ENCODE measurements around the gene ADAMTS17.

ADAMTS17 gene

GRCh38 chr15:100166313-100166712 lies 175.5 kb downstream of the ADAMTS17 start:
- no peak for TF ChIP-seq CTCF (IDR thresholded peaks at IDR 0.05; ENCODE audit: extremely low read depth, missing control alignments)
- no peak for DNase-seq (ENCODE audit: low spot score)

GRCh38 chr15:100163961-100164360 lies 177.8 kb downstream of the ADAMTS17 start:
- no peak for TF ChIP-seq CTCF (IDR thresholded peaks at IDR 0.05; ENCODE audit: extremely low read depth, missing control alignments)
- no peak for DNase-seq (ENCODE audit: low spot score)

- TF ChIP-seq CTCF (IDR thresholded peaks at IDR 0.05; ENCODE audit: extremely low read depth, missing control alignments) = no peak
- DNase-seq (ENCODE audit: low spot score) = no peak
Measured at GRCh38 chr15:100160953-100161352, 180.8 kb downstream of the ADAMTS17 start.

GRCh38 chr15:100159436-100159835 lies 182.3 kb downstream of the ADAMTS17 start:
- TF ChIP-seq CTCF (IDR thresholded peaks at IDR 0.05; ENCODE audit: extremely low read depth, missing control alignments) = no peak
- no peak for DNase-seq (ENCODE audit: low spot score)

- no peak for DNase-seq (ENCODE audit: low spot score)
Measured at GRCh38 chr15:100158356-100158755, 183.4 kb downstream of the ADAMTS17 start.

GRCh38 chr15:100156201-100156600 lies 185.6 kb downstream of the ADAMTS17 start:
- DNase-seq (ENCODE audit: low spot score) = no peak
- no peak for TF ChIP-seq CTCF (IDR thresholded peaks at IDR 0.05; ENCODE audit: extremely low read depth, missing control alignments)

More at GRCh38 chr15:100158356-100158755, 183.4 kb downstream of the ADAMTS17 start:
- no peak for TF ChIP-seq CTCF (IDR thresholded peaks at IDR 0.05; ENCODE audit: extremely low read depth, missing control alignments)

- DNase-seq (ENCODE audit: low spot score) = no peak
Measured at GRCh38 chr15:100154338-100154737, 187.4 kb downstream of the ADAMTS17 start.

More at GRCh38 chr15:100154338-100154737, 187.4 kb downstream of the ADAMTS17 start:
- no peak for TF ChIP-seq CTCF (IDR thresholded peaks at IDR 0.05; ENCODE audit: extremely low read depth, missing control alignments)
